ENCODE measurements around the gene DYNLT4.
"Not testable (repeated sequence)": the region's sequence is repeated elsewhere in the genome, so short reads cannot be mapped to it uniquely, and the experiment has no call there.

The DYNLT4 gene, protein sequence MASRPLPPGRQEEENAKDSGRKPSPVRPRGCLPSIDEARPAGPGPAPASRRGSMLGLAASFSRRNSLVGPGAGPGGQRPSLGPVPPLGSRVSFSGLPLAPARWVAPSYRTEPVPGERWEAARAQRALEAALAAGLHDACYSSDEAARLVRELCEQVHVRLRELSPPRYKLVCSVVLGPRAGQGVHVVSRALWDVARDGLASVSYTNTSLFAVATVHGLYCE

DNA sequence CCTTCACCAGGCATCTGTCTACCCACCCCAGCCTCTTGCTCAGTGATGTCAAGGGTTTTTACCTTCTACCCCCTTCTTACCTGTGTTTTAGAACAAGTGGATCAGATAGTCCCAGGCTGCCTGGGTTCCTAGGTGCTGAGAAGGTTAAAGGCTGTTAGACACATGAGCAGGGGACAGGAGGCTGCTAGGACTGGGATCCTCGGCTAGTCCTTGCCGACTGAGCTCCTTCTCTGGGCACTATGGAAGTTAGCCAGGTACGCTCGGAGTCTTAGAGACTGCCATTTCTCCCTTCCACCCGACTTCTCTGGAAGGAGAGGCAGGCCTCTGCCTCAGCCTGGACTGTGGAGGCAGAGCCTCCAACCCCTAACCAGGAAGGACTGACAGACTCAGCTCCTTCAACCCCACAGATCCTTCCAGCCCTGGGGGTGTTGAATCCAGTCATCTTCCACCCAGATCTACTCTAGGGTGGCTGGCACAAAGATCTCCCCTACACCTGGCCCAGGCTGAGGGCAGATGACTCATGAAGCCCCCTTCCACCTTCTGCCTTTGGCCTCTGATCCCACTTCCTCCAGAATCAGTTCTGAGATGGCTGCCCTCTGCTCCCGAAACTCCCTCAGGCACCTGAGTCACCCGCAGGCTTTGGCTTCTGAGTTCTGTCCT lies at the start of gene DYNLT4:
Gene DYNLT4 (minus strand): TSS at position 648 of the 660 bp plus-strand sequence. CDS start 683 bp downstream, outside the sequence.
- no peak for DNase-seq (ENCODE audit: low read depth in 2 of 2)

DNA sequence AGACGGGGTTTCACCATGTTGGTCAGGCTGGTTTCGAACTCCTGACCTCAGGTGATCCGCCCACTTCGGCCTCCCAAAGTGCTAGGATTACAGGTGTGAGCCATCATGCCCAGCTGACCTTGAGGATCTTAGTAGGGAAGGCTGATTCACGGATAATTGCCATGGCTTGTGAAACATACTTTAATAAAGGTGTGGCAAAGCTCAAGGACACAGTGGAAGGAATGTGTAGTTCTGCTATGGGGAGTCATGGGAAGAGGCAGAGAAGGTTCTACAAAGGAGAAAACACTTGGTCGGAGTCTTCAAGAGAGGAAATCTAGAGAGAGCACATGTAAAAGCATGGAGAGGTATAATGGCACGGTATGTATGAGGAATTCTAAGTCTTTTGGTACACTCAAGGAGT lies 48.6 kb upstream of the DYNLT4 start:
- no peak for DNase-seq (ENCODE audit: low read depth in 2 of 2)

DNA sequence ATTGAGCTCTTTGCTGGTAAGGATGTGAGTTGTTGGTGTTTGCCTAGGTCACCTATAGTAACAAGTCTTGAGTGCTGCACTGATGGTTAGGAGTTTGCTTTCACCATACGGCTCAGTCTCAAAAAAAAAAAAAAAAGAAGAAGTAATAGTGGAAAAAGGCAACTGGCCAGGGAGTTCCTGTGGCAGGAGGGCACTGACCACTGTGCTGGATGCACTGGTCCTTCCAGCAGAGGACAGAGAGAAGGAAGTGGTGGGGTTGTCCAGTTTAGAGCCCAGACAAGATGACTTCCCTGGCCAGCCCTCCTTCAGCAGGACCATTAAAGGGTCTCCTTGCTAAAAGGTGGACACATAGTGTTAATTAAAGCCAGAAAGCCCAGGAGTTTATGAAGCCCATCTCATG lies 47.8 kb upstream of the DYNLT4 start:
- no peak for DNase-seq (ENCODE audit: low read depth in 2 of 2)

DNA sequence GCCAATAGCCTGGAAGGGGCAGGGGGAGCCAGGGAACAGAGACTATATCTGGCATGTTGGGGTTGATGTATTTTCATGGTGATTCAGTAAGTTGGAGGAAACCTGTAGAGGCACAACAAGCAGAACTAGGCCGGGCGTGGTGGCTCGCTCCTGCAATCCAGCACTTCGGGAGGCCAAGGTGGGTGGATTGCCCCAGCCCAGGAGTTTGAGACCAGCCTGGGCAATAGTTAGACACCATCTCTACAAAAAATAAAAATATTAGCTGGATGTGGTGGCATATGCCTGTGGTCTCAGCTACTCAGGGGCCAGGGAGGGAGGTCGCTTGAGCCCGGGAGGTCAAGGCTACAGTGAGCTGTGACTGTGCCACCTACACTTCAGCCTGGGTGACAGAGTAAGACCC lies 46.0 kb upstream of the DYNLT4 start:
- no peak for DNase-seq (ENCODE audit: low read depth in 2 of 2)

DNA sequence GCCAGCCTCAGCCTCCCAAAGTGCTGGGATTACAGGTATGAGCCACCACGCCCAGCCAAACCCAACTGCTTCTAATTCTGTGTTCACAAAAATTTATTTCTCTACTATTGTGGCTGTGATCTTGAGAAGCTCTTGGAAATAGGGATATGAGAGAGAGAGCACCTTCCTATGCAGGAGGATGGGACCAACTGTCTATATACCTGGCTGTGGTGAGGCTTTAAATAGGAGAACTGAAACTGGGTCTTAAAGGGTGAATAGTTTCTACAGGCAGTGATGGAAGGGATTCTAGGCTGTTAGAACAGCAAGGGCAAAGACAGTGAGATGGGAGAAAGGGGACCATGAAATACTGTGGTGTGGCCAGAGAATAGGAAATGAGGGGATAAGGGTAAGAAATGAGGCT lies 44.2 kb upstream of the DYNLT4 start:
- DNase-seq (ENCODE audit: low read depth in 2 of 2) = no peak

DNA sequence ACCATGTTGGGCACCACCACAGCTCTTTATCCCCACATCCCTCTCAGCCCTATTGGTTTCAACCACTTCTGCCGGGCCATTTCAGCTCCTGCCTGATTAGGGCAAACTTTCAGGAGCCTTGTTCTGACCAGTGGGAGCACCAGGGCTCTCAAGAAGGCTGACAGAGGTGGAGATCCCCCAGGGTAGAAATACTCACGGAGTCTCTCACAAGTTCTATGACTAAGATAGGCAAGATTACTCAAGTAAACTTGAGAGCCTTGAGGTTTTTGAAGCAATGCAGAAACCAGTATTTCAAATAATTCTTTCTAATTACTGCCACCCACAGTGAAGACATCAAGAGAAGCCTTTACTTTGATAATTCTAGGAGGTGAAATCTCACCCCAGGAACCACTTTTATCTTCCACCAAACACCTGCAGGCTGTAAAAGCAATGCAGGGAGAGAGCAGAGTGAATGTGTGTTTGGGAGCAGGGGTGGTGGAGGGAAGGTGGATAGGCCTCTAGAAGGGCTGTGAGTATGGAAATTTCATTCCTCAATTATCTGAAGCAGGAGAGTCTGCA lies 42.5 kb upstream of the DYNLT4 start:
- no peak for DNase-seq (ENCODE audit: low read depth in 2 of 2)

DNA sequence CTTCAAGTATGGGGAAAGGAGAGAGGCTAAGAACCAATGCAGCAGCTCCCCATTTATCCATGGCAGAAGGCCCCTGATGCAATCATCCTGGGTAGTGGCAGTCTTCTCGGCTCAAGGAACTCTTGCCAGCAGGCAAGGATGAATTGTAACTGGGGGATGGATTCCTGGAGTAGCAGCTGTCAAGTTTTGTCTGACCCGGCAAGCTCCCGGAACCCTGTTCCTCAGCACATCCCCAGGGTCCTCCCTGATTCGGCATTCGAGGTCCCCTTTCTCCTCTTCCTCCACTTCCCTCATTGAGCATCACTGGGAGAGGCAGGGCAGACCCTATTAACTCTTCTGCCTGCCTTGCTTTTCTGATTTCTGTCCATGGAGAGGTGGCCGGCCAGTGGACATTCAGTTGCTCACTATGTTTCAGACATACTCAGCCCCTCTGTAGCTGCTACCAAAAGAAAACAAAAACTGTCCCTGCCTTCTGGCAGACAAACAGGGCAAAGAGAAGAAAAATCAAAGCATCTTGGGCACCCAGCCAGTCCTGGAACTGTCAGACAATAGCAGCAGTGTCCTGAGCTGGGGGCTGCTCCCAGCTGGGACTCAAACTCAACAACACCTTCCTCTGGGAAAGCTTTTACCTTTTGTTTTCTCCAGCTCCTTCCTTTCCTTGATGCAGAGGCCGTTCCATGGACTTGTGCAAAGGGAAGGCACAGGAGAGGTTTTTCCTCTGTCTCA lies 41.5 kb upstream of the DYNLT4 start:
- no peak for DNase-seq (ENCODE audit: low read depth in 2 of 2)

DNA sequence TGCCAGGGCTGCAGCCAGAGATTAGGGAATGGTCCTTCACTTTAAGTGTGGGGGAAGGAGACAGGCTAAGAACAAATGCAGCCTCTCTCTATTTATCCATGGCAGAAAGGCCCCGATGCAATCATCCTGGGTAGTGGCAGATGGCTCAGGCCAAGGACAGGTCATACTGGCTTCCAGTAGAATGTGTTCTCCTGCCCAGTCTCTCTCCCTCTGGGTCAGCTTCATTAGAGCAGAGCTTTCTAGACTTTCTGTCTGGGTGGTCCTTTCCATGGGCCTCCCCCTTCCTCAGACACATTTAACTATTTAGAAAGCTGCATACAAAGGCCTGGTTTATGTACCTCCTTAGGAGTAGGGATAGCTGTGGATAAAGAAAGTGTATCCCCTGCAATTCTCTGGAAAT lies 40.7 kb upstream of the DYNLT4 start:
- no peak for DNase-seq (ENCODE audit: low read depth in 2 of 2)

DNA sequence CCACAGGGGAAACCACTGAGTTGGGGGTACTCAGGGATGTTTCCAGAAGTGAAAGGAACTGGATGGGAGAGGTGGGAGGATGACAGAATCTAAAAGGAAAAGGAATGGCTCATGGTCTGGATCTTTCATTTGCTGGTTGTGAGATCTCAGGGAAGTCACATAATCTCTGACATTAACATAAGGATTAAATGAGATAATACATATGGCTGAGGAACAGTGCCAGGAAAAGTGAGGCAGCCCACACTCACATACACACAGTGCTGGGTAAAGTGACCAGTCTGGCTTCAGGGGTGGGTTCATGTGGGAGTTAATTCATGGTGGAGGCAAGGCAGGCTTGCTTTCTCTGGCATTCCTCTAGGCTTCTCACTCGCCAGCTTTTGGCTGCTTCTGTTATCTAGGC lies 39.8 kb upstream of the DYNLT4 start:
- no peak for DNase-seq (ENCODE audit: low read depth in 2 of 2)

DNA sequence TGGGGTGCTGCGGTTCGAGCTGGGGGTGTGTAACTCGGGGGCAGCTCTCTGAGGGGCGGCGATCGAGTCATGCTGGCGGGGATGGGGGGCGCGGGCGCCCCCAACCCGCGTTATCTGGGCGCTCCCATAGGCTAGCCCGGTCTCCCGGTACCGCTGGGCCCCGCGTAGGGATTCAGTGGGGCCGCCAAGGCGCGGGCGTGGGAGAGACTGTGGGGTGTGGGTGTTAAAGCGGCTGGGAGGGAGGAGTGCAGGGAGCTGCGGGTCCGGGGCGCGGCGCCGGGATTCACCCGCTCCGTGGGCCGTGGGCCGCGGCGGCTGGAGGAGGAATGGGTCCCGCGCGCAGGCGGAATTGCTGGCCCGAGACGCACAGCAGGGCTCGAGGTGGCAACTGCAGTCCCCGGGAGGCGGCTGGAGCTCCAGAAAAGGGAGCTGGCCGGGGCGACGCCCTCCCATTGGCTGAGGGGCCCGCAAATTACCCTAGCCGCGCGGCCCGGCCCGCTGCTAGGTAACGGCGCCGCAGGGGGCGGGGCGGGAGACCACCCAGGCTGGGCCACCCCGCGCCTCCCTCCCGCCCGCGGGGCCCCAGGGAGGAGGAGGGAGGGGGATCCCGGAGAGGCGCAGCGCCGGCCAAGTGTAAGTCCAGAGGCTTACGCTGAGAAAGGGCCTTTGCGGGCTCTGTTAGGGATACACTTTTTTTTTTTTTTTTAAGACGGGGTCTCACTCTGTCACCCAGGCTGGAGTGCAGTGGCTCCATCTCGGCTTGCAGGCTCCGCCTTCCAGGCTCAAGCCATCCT lies 35.9 kb upstream of the DYNLT4 start, which contains the start of gene PTCH2:
Gene PTCH2 (minus strand): TSS at position 392 of the 794 bp plus-strand sequence. CDS start 321 bp downstream, at position 71.
- peak in 1 of 2 donors; percentile 25 for DNase-seq (ENCODE audit: low read depth in 2 of 2)

DNA sequence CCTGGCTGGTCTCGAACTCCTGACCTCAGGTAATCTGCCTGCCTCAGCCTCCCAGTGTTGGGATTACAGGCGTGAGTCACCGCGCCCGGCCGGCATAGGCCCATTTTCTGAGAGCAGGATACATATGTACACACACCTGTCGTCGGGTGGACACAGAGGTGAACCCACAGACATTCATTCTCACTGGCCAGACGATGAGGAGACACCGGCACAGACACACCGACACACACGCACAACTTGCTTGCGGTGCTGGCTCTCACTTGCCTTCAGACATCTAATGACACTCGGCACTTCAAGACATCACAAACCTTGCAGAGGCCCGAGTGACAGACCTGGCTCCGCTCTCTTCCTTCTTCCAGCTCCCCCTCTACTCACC lies 35.3 kb upstream of the DYNLT4 start:
- DNase-seq (ENCODE audit: low read depth in 2 of 2) = no peak

DNA sequence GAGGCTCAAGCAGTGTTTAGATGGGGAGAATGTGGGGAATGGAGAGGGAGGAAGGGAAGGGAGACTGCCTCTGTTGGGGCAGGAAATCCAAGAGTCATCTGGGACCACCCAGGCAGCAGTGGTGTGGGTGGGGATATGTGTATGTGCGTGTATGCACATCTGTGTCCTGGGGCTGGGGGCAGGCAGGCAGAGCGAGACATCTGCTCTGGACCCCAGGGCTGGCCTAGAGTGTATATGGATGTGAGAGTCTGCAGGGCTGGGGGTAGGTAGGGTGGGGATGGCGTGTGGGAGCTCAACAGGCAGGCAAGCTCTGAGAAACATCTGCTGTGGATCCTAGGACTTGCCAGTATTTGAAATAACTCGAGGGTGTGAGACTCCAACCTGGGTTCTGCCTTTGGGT lies 32.4 kb upstream of the DYNLT4 start:
- no peak for DNase-seq (ENCODE audit: low read depth in 2 of 2)

DNA sequence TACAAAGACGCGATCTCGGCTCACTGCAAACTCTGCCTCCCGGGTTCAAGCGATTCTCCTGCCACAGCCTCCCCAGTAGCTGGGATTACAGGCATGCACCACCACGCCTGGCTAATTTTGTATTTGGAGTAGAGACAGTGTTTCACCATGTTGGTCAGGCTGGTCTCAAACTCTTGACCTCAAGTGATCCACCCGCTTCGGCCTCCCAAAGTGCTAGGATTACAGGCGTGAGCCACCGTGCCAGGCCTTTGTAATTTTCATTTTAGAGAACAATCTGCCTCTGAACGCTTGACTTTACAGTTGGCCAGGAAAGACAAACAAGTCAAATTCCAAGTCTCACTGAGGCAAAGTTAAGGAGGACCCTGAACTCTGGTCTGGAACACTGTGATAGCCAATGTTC lies 31.1 kb upstream of the DYNLT4 start:
- DNase-seq (ENCODE audit: low read depth in 2 of 2) = not testable (repeated sequence)

DNA sequence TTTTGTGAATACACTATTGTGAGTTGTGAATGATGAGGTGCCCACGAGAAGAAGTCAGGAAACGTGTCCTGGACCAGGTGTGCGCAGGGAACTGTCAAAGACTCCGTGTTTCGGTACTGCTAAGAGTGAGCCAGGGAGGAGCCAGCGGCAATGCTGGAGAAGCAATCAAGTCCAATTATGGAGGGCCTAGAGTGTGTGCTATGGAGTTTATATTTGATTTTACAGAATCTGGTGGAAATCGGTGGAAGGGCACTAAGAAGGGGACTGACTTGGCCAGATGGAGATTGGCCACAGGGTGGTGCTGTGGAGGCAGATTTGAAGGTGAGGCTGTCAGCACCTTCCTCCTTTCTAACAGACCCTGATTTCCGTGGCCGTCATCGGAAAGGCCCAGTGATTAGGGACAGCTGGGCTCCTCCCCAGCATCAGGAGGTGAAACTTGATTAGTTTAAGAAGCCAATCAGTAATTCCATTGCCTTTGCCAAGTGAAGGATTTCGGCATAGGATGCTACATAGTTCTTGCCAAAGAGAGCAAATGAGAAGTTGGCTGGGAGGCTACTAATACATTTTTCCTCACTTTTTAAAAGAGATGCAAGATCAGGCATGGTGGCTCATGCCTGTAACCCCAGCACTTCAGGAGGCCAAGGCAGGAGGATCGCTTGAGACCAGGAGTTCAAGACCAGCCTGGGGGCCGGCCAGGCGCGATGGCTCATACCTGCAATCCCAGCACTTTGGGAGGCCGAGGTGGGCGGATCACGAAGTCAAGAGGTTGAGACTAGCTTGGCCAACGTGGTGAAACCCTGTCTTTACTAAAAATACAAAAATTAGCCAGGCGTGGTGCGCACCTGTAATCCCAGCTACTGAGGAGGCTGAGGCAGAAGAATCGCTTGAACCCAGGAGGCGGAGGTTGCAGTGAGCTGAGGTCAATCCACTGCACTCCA lies 28.9 kb upstream of the DYNLT4 start:
- DNase-seq (ENCODE audit: low read depth in 2 of 2) = peak; percentile 73 to 78

DNA sequence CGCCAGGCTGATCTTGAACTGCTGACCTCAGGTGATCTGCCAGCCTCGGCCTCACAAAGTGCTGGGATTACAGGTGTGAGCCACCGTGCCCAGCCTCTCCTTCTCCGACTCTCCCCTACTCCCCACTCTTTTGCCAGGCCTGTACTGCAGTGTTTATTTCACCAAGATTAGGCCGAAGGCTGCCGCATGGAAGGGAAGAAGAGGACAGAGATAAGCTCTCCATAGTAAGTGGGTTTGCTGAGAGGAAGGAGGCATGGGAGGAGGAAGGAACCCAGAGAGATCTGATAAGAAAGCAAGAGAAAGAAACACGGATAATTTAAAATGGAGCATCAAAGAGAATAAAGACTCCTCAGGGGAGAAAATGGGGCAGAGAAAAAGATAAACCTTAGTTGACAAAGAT lies 27.2 kb upstream of the DYNLT4 start:
- no peak for DNase-seq (ENCODE audit: low read depth in 2 of 2)

DNA sequence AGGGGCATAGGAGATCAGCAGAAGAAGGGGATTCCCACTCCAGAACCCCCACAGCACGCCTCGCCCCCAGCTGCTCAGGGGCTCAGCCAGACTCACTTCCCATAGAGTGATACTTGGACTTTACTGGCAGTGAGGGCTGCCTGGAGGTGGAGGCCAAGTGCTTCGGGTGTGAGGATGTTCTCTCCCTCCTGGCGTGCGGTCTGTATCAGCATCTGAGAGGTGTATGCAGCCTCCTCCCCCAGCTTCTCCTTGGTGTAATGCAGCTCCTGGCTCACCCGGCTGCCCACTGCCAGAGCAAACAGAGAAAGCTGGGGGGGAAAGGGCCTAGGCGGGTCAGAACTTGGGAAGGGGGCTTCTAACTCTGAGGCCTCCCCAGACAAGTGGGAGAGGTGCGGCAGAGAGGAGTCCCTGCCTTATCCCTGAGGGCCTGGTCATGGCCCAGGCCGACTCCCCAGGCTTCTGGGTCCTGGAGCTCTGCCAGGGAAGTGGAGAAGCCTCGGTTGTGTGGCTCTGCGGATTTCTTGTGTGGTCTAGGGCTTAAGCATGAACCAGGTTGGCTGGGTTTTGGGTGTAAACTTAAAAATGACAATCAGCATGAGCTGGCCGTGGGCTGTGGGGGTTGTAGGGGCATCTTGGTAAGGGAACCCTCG lies 25.0 kb upstream of the DYNLT4 start:
- no peak for DNase-seq (ENCODE audit: low read depth in 2 of 2)

DNA sequence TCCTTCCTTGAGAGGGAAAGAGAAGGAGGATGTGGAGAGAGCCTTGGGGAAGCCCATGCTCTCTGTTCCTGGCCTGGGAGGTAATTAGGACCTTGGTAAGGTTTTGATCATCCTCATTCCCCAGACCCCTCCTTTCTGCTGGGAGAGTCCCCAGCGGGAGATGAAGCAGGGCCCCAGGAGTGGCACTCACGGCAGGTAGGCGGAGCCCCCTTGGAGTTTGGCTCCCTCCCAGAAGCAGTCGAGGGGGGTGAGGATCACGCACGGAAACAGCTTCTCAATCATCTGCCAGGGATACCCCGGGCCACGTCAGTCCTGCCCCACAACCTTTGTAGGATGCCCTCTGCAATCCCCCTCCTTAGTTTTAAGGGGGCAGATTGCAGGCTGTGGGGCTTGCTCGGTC lies 24.4 kb upstream of the DYNLT4 start:
- no peak for DNase-seq (ENCODE audit: low read depth in 2 of 2)

DNA sequence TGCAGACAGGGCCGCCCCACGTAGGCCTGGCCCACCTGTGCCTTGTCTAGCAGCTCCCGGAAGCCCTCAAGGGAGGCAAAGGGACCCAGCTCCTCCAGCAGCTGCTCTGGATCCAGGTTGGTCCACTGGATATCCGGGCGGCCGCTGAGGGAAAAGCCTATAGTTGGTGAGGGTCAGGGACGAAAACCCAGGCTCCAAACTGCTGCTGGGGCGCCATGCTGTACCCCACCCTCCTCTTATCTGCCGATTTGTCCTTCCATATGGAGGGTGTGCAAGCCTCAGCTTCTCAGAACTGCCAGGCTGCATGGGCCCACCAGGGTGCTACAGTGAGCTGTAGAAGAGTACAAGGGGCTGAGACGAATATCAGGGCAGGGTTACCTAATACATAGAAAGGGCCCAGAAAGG lies 23.8 kb upstream of the DYNLT4 start:
- no peak for DNase-seq (ENCODE audit: low read depth in 2 of 2)

DNA sequence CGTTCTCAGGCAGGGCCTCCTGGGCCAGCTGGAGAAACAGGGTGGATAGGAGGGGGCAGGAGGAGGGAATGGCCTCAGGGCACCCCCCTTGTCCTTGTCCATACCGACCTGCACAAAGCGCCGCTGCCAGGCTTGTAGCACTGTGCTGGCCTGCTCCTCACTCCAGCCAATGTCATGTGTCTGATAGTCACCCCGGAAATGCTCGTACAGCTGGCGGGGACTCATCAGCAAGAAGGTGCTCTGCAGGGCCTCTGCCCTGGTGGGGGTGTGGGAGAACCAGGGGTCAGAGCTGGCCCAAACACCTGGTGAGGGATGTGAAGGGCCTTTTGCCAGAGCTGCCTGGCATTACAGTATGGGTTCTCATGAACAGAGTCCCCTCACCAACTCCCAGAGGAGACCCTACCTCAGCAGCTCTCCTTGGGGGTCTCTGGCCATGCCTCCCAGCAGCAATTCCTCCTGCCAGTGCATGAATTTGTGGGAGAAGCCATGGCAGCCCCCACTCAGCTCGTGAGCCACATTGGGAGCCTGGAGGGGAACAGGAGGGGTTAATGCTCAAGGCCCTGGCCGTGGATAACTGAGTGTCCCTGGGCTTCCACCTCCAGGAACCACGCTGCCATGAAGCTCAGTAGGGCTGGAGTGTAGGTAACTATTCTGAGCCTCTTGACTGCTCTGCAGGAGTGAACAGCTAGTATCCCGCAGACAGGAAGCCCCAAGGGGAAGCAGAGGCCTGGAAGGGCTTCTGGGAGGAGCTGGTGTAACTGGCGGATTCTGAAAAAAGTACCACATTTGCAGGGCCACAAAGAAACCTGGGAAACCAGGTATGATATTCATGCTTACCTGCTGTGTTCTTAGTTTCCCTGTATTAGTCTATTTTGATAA lies 22.6 kb upstream of the DYNLT4 start:
- no peak for DNase-seq (ENCODE audit: low read depth in 2 of 2)

Measured in stimulated activated CD8-positive, alpha-beta memory T cell treated with anti-CD3 and anti-CD28 coated beads, Interleukin-15, amount 100 ng/mL, for 48 hours (primary cell).